ENCODE measurements around the gene RNF223. TPM values are rescaled to one million over a fixed set of nuclear protein-coding genes. Genes with fewer than 3 reads are reported as not detected.
A peak's percentile ranks its signal among the peaks of the same experiment; 100 is the strongest.
"Not testable (repeated sequence)": the region's sequence is repeated elsewhere in the genome, so short reads cannot be mapped to it uniquely, and the experiment has no call there.

The RNF223 gene
- total RNA-seq, 2 donors from 2014 or later = not detected

DNA sequence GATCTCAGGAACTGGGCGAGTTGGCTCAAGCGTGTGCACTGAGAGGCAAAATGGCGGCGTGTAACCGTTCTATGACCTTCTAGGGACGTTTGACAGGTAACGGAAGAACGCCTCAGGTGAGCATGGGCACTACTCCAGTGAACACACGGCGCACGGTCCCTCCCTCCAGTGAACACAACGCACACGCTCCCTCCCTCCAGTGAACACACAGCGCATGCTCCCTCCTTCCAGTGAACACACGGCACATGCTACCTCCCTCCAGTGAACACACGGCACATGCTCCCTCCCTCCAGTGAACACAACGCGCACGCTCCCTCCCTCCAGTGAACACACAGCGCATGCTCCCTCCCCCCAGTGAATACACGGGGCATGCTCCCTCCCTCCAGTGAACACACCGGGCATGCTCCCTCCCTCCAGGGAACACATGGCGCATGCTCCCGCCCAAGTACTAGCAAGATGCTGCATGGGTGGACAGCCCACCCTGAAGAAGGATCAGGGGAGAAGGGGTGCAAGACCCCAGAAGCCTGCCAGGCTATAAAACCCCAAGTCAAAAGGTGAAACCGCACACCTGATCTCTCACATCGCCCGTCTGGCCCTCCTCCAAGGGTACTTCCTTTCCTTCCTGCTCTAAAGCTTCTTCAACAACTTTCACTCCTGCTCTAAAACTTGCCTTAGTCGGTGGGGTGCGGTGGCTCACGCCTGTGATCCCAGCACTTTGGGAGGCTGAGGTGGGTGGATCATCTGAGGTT is 38.3 kb upstream of the RNF223 start:
- ATAC-seq (no peak), DNase-seq (peak; percentile 12)
- intact Hi-C loops (cut with DNase I) = no loop called here

DNA sequence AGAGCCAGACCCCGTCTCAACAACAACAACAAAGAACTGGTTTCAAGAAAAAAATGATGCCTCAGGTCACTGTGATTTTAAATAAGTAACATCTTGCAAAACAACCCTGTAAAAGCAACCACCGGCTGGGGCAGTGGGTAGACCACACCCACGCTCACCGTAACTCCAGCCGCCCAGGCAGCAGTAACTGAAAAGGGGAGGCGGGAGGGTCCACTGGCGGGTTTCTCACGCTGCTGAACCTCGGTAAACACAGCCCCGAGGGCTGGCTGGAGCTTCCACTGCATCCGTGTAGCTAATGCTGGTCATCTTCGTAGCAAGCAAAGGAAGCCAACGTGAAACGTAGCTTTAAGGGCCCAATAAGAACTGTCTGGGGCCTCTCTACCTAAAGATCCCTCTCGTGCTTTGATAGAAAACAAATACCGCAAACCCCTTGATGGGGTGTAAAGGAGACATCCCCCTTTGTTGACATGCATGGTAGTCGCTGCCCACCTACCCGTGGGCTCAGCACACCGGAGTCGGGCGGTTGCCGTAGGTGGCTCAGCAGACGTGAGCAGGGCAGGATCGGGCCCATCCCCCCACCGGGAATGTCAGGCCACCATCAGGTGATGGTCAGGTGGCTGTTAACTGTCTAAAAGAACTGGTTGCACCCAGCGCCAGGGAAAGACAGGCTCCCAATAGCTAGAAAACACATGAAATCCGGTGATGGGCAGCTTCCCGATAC is 37.6 kb upstream of the RNF223 start:
- ATAC-seq (no peak), DNase-seq (peak; percentile 15)
- intact Hi-C loops (cut with DNase I) = no loop called here

DNA sequence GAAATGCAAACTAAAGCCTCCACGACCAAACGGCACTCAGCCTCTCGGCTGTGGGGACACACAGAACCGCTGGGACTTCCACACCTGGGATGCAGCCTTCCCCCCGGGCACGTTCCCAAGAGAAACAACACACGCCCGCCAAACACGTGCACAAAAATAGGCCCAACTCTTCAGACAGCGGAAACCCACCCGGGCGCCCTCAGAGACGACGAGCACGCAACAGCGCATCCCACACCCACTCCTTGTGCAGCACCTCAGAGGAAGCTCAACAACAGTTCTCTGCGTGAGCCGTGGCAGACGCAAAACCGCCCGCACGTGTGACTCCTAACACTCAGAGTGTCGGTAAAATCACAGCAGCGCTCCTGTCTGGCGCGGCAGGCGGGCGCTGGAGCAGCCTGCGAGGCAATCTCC is 36.5 kb upstream of the RNF223 start:
- DNase-seq (peak; percentile 8), ATAC-seq (no peak)
- intact Hi-C loops (cut with DNase I) = no loop called here

DNA sequence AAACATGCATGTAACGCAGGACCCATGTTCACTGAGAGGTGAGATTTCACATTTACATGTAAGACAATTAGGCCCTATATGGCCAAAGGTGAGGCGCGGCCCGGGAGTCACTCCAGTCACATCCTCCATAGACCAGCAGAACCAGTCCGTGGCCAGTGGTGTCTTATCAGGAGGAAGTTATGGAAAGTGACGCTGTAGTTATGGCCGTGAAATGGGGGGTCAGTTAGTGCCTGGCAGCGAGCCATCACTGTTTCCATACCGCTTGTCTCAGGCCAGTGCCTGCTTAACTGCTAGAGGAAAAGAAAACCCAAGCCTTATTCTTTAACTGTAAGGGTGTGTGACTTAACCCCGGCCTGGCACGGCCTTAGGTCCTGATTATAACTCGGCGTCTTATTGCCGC is 35.6 kb upstream of the RNF223 start:
- intact Hi-C loops (cut with DNase I) = no loop called here
- ATAC-seq (no peak), DNase-seq (peak; percentile 11)

DNA sequence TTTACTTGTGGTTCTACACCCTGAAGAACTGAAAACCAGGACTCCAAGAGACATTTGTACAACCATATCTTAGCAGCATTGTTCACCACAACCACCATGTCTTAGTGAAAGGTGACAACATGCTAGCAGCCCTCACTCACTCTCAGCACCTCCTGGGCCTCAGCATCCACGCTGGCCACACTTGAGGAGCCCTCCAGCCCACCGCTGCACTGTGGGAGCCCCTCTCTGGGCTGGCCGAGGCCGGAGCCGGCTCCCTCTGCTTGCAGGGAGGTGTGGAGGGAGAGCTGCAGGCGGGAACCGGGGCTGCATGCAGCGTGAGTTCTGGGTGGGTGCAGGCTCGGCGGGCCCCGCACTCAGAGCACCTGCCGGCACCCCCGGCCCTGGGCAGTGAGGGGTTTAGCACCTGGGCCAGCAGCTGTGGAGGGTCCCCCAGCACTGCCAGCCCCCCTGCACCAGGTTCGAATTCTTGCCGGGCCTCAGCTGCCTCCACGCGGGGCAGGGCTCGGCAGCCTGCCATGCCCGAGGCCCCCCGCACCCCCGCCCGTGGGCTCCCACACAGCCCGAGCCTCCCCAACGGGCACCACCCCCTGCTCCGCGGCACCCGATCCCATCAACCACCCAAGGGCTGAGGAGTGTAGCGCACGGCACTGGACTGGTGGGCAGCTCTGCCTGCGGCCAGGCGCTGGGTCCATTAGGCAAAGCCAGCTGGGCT is 32.6 kb upstream of the RNF223 start:
- DNase-seq (peak; percentile 10), ATAC-seq (no peak)
- intact Hi-C loops (cut with DNase I) = no loop called here

DNA sequence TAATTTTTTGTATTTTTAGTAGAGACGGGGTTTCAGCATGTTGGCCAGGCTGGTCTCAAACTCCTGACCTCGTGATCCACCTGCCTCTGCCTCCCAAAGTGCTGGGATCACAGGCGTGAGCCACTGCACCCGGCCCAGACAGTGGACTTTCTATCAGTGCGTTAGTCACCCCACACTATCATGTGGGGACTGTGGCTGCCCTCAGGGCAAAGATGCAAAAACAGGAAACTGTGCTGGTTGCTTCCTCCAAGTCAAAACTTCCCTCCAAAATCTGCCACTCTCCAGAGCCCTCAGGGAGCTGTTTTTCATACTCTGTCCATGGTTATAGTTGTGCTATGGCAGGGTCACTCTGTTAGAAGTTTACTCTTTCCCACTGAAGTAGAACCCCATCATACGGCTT is 30.0 kb upstream of the RNF223 start:
- DNase-seq = peak; percentile 7
- intact Hi-C loops (cut with DNase I); ATAC-seq: not testable (repeated sequence)

DNA sequence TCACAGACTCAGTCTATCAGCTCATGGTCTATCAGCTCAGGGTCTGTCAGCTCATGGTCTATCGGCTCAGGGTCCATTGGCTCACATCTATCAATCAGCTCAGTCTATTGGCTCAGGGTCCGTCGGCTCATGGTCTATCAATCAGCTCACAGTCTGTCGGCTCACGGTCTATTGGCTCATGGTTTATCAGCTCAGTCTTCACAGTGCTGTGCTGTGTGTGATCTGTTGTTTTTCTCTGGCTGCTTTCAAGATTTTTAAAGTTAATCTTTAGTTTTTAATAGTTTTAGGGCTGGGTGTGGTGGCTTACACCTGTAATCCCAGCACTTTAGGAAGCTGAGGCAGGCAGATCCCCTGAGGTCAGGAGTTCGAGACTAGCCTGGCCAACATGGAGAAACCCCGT is 27.4 kb upstream of the RNF223 start:
- DNase-seq = no peak

DNA sequence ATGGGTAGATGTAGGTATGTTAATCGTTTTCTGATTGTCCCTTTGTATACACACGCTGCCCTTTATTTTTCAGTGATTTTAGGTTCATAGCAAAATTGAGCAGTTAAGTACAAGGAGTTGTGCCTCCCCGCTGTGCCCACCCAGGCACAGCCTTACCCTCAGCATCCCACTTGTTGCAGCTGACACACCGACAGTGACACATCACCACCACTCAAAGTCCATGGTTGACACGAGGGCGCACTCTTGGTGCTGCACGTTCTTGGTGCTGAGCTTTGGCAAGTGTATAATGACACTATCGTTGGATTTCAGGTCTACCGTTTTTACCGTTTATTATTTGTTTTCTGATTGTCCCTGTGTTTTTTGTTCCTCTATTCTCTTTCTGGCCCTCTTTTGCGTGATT is 26.2 kb upstream of the RNF223 start:
- DNase-seq = no peak
- intact Hi-C loops (cut with DNase I) = no loop called here

More for the DNA sequence above, 27.4 kb upstream of the RNF223 start:
- intact Hi-C loops (cut with DNase I) = no loop called here
- no peak for ATAC-seq

DNA sequence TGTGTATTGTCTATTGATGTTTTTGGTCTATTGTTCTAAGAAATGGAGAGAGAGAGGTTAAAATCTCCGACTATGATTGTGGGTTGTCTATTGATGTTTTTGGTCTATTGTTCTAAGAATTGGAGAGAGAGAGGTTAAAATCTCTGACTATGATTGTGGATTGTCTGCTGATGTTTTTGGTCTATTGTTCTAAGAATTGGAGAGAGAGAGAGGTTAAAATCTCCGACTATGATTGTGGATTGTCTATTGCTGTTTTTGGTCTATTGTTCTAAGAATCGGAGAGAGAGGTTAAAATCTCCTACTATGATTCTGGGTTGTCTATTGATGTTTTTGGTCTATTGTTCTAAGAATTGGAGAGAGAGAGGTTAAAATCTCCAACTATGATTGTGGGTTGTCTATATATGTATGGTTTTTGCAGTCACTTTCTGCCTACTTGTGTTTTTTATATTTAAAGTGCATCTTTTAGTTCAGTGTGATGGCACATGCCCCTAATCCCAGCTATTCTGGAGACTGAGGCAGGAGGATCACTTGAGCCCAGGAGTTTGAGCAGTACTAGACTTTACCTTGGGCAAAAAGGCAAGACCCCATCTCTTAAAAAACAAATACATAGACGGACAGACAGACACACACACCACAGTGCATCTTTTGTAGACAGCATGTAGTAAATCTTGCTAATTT is 25.5 kb upstream of the RNF223 start:
- DNase-seq = no peak
- ATAC-seq = no peak
- intact Hi-C loops (cut with DNase I) = no loop called here

More for the DNA sequence above, 26.2 kb upstream of the RNF223 start:
- no peak for ATAC-seq

DNA sequence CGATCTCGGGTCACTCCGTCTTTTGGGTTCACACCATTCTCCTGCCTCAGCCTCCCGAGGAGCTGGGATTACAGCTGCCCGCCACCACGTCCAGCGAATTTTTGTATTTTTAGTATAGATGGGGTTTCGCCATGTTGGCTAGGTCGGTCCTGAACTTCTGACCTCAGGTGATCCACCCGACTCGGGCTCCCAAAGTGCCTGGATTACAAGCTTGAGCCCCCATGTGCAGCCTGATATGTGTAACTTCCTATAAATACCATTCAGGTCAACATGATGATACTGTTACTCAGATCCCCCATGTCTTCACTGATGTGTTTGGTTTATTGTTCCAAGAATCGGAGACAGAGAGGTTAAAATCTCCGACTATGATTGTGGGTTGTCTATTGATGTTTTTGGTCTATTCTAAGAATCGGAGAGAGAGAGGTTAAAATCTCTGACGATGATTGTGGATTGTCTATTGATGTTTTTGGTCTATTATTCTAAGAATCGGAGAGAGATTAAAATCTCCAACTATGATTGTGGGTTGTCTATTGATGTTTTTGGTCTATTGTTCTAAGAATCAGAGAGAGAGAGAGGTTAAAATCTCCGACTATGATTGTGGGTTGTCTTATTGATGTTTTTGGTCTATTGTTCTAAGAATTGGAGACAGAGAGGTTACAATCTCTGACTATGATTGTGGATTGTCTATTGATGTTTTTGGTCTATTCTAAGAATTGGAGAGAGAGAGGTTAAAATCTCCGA is 24.7 kb upstream of the RNF223 start:
- ATAC-seq (no peak), DNase-seq (no peak)
- intact Hi-C loops (cut with DNase I) = no loop called here

DNA sequence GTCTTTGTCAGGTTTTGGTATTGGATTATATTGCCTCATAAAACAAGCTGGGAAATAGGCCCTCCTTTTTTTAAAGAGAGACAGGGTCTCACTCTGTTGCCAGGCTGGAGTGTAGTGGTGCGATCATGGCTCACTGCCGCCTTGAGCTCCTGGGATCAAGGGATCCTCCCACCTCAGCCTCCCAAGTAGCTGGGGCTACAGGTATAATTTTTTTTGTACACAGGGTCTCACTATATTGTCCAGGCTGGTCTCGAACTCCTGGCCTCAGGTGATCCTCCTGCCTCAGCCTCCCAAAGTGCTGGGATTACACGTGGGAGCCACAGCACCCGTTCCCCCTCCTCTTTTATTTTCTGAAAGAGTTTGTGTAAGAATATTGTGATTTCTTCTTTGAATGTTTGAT is 22.0 kb upstream of the RNF223 start:
- DNase-seq; ATAC-seq; intact Hi-C loops (cut with DNase I): not testable (repeated sequence)

DNA sequence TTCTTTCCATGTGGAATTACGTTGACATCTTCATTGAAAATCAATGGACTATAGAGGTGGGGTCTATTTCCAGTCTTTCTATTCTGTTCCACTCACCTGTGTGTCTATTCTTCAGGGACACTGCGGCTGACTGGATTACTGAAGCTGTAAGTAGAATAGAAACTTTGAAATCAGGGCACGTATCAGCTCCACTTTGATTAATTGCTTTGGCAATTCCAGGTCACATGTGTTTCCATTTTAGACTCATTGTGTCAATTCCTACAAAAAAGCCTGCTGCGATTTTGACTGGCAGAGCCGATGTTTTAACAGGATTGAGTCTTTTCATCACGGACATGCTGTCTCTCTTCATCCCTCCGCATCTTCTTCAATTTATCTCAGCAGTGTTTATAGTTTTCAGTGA is 20.9 kb upstream of the RNF223 start:
- DNase-seq (no peak), ATAC-seq (no peak)
- intact Hi-C loops (cut with DNase I) = no loop called here

DNA sequence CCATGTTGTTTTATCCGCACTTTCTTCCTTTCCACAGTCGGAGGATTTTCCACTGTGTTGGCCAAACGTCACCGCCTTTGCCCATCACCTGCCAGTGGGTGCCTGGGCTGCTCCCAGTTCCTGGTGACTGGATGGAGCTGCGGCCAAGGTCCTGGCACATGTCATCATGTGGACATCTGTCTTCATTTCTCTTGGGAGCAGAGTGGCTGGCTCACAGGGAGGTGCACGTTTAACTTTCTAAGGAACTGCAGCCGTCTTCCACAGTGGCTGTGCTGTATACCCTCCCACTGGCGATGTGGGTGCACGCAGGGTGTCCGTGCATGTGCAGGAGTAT is 19.5 kb upstream of the RNF223 start:
- intact Hi-C loops (cut with DNase I) = no loop called here
- DNase-seq = no peak
- no peak for ATAC-seq

DNA sequence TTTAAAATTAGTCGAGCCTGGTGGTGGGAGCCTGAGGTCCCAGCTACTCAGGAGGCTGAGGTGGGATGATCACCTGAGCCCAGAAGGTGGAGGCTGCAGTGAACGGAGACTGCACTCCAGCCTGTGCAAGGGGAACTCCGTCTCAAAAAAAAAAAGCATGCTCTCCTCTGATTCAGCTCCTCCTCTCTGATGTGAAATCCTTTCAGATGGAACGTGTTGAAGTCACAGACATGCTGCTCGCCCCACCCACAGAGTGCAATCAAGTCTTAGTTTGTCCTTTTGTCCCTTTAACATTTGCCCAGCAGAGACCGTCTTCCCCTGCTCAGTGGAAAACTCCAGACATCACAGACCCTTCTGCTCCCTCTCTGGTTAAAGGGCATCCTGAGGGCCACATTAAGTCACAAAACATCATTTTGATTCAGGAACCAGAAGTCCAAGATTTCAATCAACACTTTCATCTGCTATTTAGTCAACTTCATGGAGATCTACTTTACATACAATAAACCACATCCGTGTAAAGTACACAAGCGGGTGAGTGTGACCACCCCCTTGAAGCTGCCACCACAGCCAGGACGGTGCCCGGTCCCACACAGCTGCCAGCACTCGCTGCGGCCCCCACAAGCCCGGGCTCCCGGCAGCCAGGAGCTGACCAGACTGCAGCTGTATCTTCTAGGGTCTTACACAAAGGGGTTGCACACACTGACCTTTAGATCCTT is 18.9 kb upstream of the RNF223 start:
- ATAC-seq = no peak
- intact Hi-C loops (cut with DNase I) = no loop called here
- no peak for DNase-seq

DNA sequence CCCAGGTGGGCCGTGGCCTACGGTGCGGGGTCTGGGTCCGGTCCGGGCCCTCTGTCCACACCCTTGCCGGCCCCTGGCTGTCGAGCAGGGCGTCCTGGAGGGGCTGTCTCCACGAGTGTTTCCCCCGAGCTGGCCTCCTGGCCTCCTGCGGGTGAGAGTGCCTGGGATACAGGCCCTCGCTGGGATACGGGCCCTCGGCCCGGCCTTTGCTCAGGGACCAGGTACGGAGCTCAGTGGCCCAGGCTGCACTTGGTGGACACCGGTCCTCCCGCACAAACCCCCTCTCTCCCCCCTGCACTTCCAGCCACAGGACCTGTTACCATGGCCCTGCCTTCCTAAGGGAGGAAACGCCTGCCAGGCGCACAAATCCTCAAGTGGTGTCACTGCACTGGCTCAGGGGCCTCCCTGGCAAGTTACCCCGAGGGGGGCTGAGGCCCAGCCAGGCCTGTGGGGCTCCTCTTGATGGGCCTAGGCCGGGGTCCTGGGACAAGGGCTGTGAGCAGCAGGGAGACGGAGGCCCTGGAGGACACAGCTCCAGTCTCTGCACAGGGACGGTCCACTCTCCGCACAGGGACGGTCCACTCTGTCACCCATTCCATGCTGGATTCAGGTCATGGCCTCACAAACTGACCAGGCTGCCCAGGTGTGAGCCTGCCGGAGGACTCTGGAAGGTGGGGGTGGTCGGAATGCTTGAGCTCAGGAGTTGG is 18.2 kb upstream of the RNF223 start:
- no peak for ATAC-seq
- intact Hi-C loops (cut with DNase I) = no loop called here
- no peak for DNase-seq

DNA sequence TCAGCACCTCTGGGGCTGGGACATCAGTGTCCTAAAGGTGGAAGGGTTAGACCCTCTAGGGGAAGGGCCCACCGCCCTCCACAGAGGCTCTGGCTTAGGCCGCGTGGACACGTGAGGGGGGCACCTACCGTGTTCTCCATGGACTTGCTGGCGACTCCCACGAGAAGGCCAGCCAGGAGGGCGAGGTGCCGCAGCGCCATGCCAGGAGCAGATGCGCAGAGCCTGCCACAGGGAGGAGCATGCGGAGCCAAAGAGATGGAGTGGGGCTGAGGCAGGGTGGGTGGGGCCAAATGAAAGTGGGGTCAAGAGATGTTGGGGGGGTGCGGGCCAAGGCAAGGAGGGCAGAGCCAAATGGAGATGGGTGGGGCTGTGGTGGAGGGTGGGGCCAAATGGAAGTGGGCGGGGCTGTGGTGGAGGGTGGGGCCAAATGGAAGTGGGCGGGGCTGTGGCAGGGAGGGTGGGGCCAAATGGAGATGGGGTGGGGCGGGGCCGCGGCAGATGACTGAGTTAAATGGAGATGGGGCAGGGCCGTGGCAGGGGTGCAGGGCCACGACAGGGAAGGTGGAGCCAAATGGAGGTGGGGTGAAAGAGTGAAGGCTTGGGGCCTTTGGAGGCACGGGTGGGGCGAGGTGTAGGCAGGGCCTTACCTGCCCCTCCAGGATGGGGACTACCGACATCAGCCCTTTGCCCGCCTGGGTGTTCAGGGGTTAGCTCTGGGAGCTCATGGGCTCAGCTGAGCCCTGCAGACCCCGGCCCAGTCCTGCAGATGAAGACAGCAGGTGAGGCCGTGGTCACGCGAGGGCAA is 17.4 kb upstream of the RNF223 start:
- intact Hi-C loops (cut with DNase I) = no loop called here
- ATAC-seq (no peak), DNase-seq (peak; percentile 16)
